HepG2 (cell line): ENCODE measurements around the gene DSTN. TPM values are rescaled to one million over a fixed set of nuclear protein-coding genes. Genes with fewer than 3 reads are reported as not detected.

Experiments used
- CBFB ChIP-seq: sonication (generic); formaldehyde crosslinking; IDR thresholded peaks from 2 replicates; pipeline ENCODE4 v1.4.0; 2020; ENCODE audit warnings: missing genetic modification reagents
- CREM ChIP-seq, 2 experiments: sonication (generic) in 1 of 2; formaldehyde crosslinking in 1 of 2; IDR thresholded peaks; 2 replicates each; pipeline versions ENCODE4 v1.4.0 to v1.6.1; 2016 to 2020; ENCODE audit warnings: antibody characterized with exemption in 1 of 2, mild to moderate bottlenecking in 1 of 2, missing genetic modification reagents in 1 of 2
- DNMT3B ChIP-seq: conservative IDR thresholded peaks from 2 replicates; pipeline ENCODE4 v1.6.1; 2016; ENCODE audit warnings: missing biosample characterization, control low read depth
- EP300 ChIP-seq, 3 experiments: sonication (generic) in 1 of 3; formaldehyde crosslinking in 1 of 3; IDR thresholded peaks; 2 replicates each; pipeline versions ENCODE4 v1.5.1 to v1.6.1; 2011 to 2020; ENCODE audit warnings: low read depth in 2 of 3, low read length in 2 of 3, borderline replicate concordance in 1 of 3, improper control_type of control experiment in 1 of 3, mild to moderate bottlenecking in 1 of 3, missing genetic modification reagents in 1 of 3, moderate library complexity in 1 of 3
- FOXA1 ChIP-seq, 2 experiments: fragments of 450-650 bp in 1 of 2; sonication (generic) in 1 of 2; formaldehyde crosslinking in 1 of 2; IDR thresholded peaks; 2 replicates each; pipeline versions ENCODE4 v1.4.0 to v1.6.1; 2016 to 2020; ENCODE audit warnings: missing genetic modification reagents in 1 of 2
- HNRNPH1 ChIP-seq: fragments of 200-400 bp; formaldehyde crosslinking; optimal IDR thresholded peaks from 2 replicates; pipeline ENCODE3; 2017; ENCODE audit warnings: mild to moderate bottlenecking, low read depth, low read length
- MXD3 ChIP-seq: IDR thresholded peaks from 2 replicates; pipeline ENCODE4 v1.6.1; 2016; ENCODE audit warnings: mild to moderate bottlenecking, missing biosample characterization, missing genetic modification reagents
- NFKBIZ ChIP-seq: IDR thresholded peaks from 2 replicates; pipeline ENCODE4 v1.6.1; 2018; ENCODE audit warnings: missing genetic modification reagents, missing compliant biosample characterization
- NRL ChIP-seq: sonication (generic); formaldehyde crosslinking; IDR thresholded peaks from 2 replicates; pipeline ENCODE4 v1.5.0; 2020; ENCODE audit warnings: missing genetic modification reagents, mild to moderate bottlenecking, moderate library complexity, borderline replicate concordance
- PRMT3 ChIP-seq: sonication (generic); formaldehyde crosslinking; IDR thresholded peaks from 2 replicates; pipeline ENCODE4 v1.8.1; 2022; ENCODE audit warnings: low read depth, mild to moderate bottlenecking, moderate library complexity, missing genetic modification reagents, borderline replicate concordance
- RAD21 ChIP-seq: fragments of 450-650 bp; formaldehyde crosslinking; IDR thresholded peaks from 2 replicates; pipeline ENCODE4 v1.5.0; 2020; ENCODE audit warnings: mild to moderate bottlenecking
- SP1 ChIP-seq, 2 experiments: fragments of 450-650 bp in 1 of 2; sonication (generic) in 1 of 2; formaldehyde crosslinking in 1 of 2; IDR thresholded peaks; 2 replicates each; pipeline versions ENCODE4 v1.4.0 to v1.6.1; 2016 to 2020; ENCODE audit warnings: missing genetic modification reagents in 1 of 2
- ZNF549 ChIP-seq: sonication (generic); formaldehyde crosslinking; IDR thresholded peaks from 2 replicates; pipeline ENCODE4 v1.5.0; 2020; ENCODE audit warnings: missing genetic modification reagents
- ZNF713 ChIP-seq: sonication (generic); formaldehyde crosslinking; IDR thresholded peaks from 2 replicates; pipeline ENCODE4 v1.4.0; 2020; ENCODE audit warnings: mild to moderate bottlenecking, missing genetic modification reagents
- polyA plus RNA-seq, 8 experiments: library from polyadenylated mRNA; depleted of rRNA in 3 of 8; stranded (reverse) in 7 of 8; unstranded in 1 of 8; fragments of >200 nt; fragmentation: Illumina TruSeq in 4 of 8; extraction: Trizol in 4 of 8; gene quantifications; 2 replicates each; pipeline versions ENCODE4 v1.2.1 to v1.2.3, GENCODE V29; 2011 to 2016; ENCODE audit warnings: low read depth in 4 of 8, missing spikeins in 1 of 8, mixed read lengths in 1 of 8; ENCODE audit not compliant: insufficient read depth in 1 of 8
- total RNA-seq, 5 experiments: library from RNA; depleted of rRNA; stranded (reverse); fragments of >200 nt; fragmentation: Illumina TruSeq; extraction: Trizol; gene quantifications; 2 replicates each; pipeline ENCODE4 v1.2.3, GENCODE V29; 2016; ENCODE audit warnings: low read depth in 1 of 5
- TF ChIP-seq, protein P1 (sequence below): sonication (generic); formaldehyde crosslinking; IDR thresholded peaks from 2 replicates; pipeline ENCODE4 v1.5.1; 2020; ENCODE audit warnings: mild to moderate bottlenecking, missing genetic modification reagents, borderline replicate concordance
- TF ChIP-seq, protein P2 (sequence below): sonication (generic); formaldehyde crosslinking; IDR thresholded peaks from 2 replicates; pipeline ENCODE4 v1.5.1; 2020; ENCODE audit warnings: missing genetic modification reagents, mild to moderate bottlenecking, borderline replicate concordance
- TF ChIP-seq, protein P3 (sequence below): sonication (generic); formaldehyde crosslinking; IDR thresholded peaks from 2 replicates; pipeline ENCODE4 v1.5.0; 2020; ENCODE audit warnings: missing genetic modification reagents
- TF ChIP-seq, protein P4 (sequence below): sonication (generic); formaldehyde crosslinking; IDR thresholded peaks from 2 replicates; pipeline ENCODE4 v1.5.0; 2020; ENCODE audit warnings: missing genetic modification reagents, mild to moderate bottlenecking, borderline replicate concordance

DSTN gene
- total and polyA plus RNA-seq, 2 of the 13 experiments (the other 11 are each of a cell fraction or from before 2014, with no cell fraction given) = 27.6 to 106 TPM

DNA sequence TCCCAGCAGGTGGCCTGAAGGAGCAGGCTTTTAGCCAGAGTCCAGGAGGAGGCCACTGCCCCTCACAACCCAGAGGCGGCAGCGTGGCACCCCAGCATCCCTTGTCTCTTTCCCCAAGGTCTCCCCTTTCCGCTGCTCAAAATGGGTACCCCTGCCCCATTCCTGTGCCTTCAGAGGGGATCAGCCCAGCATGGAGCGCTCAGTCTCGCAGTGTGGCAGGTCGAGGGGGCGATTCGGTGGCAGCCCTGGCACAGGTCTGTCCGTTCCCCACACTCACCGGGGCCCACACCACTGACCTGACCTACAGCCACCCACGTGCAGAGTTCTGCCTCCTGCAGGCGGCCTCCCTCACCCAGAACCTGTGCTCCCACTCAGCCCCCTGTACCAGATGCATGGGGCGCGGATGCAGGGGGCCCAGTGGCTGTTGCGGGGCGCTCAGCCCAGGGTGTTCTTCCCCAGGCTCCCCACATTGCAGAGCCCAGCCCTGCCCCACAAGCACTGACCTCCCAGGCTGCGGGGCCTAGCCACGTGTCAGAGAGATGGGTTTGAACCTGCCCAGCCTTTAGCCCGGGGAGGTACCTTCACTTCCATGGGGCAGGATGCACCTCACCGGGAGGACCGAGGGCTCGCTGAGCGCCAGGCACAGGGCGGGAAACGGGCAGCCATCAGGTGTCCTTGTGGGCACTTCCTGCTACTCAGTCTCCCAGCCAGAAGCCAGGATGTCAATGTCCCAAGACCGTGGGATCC lies 41.8 kb downstream of the DSTN start (continued):
- TF ChIP-seq, protein P1, sequence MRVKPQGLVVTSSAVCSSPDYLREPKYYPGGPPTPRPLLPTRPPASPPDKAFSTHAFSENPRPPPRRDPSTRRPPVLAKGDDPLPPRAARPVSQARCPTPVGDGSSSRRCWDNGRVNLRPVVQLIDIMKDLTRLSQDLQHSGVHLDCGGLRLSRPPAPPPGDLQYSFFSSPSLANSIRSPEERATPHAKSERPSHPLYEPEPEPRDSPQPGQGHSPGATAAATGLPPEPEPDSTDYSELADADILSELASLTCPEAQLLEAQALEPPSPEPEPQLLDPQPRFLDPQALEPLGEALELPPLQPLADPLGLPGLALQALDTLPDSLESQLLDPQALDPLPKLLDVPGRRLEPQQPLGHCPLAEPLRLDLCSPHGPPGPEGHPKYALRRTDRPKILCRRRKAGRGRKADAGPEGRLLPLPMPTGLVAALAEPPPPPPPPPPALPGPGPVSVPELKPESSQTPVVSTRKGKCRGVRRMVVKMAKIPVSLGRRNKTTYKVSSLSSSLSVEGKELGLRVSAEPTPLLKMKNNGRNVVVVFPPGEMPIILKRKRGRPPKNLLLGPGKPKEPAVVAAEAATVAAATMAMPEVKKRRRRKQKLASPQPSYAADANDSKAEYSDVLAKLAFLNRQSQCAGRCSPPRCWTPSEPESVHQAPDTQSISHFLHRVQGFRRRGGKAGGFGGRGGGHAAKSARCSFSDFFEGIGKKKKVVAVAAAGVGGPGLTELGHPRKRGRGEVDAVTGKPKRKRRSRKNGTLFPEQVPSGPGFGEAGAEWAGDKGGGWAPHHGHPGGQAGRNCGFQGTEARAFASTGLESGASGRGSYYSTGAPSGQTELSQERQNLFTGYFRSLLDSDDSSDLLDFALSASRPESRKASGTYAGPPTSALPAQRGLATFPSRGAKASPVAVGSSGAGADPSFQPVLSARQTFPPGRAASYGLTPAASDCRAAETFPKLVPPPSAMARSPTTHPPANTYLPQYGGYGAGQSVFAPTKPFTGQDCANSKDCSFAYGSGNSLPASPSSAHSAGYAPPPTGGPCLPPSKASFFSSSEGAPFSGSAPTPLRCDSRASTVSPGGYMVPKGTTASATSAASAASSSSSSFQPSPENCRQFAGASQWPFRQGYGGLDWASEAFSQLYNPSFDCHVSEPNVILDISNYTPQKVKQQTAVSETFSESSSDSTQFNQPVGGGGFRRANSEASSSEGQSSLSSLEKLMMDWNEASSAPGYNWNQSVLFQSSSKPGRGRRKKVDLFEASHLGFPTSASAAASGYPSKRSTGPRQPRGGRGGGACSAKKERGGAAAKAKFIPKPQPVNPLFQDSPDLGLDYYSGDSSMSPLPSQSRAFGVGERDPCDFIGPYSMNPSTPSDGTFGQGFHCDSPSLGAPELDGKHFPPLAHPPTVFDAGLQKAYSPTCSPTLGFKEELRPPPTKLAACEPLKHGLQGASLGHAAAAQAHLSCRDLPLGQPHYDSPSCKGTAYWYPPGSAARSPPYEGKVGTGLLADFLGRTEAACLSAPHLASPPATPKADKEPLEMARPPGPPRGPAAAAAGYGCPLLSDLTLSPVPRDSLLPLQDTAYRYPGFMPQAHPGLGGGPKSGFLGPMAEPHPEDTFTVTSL (CRISPR knock-in tag) = no peak
- TF ChIP-seq PRMT3 = peak; percentile 14; the same call in 1 of the 2 replicates
- no peak for TF ChIP-seq SP1 (IDR thresholded peaks at IDR 0.05)
- TF ChIP-seq SP1 (CRISPR knock-in tag; IDR thresholded peaks at IDR 0.05) = 0 out of 2 replicates have a peak, but pooled peaks have one; percentile 15
- TF ChIP-seq, protein P2, sequence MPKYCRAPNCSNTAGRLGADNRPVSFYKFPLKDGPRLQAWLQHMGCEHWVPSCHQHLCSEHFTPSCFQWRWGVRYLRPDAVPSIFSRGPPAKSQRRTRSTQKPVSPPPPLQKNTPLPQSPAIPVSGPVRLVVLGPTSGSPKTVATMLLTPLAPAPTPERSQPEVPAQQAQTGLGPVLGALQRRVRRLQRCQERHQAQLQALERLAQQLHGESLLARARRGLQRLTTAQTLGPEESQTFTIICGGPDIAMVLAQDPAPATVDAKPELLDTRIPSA (CRISPR knock-in tag) = 0 out of 2 replicates have a peak, but pooled peaks have one; percentile 18
- no peak for TF ChIP-seq NRL (CRISPR knock-in tag)
- peak; percentile 81 for TF ChIP-seq RAD21 (CRISPR knock-in tag)
- no peak for TF ChIP-seq FOXA1 (IDR thresholded peaks at IDR 0.05)
- TF ChIP-seq FOXA1 (CRISPR knock-in tag; IDR thresholded peaks at IDR 0.05) = no peak
- TF ChIP-seq HNRNPH1 = peak; percentile 28
- no peak for TF ChIP-seq ZNF549 (CRISPR knock-in tag)
- TF ChIP-seq, protein P3, sequence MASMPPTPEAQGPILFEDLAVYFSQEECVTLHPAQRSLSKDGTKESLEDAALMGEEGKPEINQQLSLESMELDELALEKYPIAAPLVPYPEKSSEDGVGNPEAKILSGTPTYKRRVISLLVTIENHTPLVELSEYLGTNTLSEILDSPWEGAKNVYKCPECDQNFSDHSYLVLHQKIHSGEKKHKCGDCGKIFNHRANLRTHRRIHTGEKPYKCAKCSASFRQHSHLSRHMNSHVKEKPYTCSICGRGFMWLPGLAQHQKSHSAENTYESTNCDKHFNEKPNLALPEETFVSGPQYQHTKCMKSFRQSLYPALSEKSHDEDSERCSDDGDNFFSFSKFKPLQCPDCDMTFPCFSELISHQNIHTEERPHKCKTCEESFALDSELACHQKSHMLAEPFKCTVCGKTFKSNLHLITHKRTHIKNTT = no peak
- TF ChIP-seq, protein P4, sequence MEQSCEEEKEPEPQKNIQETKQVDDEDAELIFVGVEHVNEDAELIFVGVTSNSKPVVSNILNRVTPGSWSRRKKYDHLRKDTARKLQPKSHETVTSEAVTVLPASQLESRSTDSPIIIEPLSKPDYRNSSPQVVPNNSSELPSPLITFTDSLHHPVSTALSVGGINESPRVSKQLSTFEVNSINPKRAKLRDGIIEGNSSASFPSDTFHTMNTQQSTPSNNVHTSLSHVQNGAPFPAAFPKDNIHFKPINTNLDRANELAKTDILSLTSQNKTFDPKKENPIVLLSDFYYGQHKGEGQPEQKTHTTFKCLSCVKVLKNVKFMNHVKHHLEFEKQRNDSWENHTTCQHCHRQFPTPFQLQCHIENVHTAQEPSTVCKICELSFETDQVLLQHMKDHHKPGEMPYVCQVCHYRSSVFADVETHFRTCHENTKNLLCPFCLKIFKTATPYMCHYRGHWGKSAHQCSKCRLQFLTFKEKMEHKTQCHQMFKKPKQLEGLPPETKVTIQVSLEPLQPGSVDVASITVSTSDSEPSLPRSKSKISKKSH (CRISPR knock-in tag) = 0 out of 2 replicates have a peak, but pooled peaks have one; percentile 2
- no peak for TF ChIP-seq ZNF713
- TF ChIP-seq CREM (IDR thresholded peaks at IDR 0.05) = no peak
- no peak for TF ChIP-seq CREM (CRISPR knock-in tag; IDR thresholded peaks at IDR 0.05)
- no peak for TF ChIP-seq EP300 (IDR thresholded peaks at IDR 0.05; ENCODE audit: low read depth in 2 of 2, low read length in 2 of 2)
- no peak; the same call in 1 of the 2 replicates for TF ChIP-seq EP300 (CRISPR knock-in tag; IDR thresholded peaks at IDR 0.05; ENCODE audit: borderline replicate concordance)
- TF ChIP-seq MXD3 (CRISPR knock-in tag) = no peak
- TF ChIP-seq CBFB (CRISPR knock-in tag) = no peak
- no peak for TF ChIP-seq NFKBIZ (CRISPR knock-in tag)
- TF ChIP-seq DNMT3B (CRISPR knock-in tag) = no peak
